NCI-H2227 treated with DMSO at 0.1 percent for 48 hours (cell line): Measurements from ENCODE around the gene ARSB.
A peak's percentile ranks its signal among the peaks of the same experiment; 100 is the strongest.

Experiments
- DNase-seq: peaks from one replicate; lab custom pipeline; 2025; lab: John Stamatoyannopoulos, UW

The ARSB gene

GRCh38 chr5:78985116-78985724 lies at the start of gene ARSB:
Gene ARSB (minus strand): TSS chr5:78985310. CDS start chr5:78985248, 62 bp downstream.
- peak; percentile 33 for DNase-seq

DNA sequence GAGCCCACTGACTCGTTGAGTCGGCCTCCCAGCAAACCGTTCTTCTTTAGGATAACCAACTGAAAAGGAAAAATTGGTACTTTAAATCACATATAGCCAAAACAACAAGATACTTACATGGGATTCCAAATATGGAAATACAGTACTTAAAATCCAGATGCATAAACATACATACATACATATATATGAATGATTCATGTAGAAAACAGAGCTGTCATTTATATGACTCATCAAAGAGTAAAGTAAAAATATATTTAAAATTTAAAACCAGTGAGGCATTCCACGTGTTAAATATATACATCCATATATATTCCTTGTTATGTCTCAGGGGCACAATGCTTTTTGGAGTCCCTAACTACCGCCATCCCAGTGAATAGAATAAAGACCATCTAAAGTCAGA lies 47.7 kb upstream of the ARSB start:
- no peak for DNase-seq

DNA sequence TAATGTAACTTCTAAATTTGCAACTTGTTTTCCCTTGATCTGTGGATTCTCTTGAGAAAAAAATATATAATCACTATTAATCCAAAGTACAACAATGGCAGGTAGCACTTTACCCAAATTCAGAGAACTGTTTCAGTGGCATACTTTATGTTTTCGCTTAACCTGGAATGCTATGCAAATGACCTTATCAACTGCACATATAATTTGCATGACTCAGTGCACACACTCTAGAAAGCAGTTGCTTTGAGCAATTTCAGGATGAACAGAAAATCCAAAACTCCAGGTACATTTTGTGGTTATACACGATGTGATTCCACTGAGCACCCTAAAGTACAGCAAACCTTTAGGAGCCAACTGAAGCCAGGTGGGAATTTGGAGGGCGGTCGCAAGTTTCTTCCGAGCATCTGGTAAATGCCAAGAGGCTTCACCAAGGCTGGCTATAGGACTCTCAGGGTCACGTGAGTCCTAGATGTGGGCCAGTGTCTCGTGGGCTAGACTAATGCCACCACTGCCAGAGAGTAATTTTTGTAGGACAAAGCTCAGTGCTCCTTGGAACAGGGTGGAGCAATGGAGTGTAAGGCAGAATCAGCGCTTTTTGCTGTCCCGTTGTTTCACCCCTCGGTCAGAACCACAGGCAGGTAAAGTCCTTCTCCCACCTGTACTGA lies 47.1 kb upstream of the ARSB start:
- no peak for DNase-seq

GRCh38 chr5:79031485-79031867 lies 46.4 kb upstream of the ARSB start:
- DNase-seq = no peak

DNA sequence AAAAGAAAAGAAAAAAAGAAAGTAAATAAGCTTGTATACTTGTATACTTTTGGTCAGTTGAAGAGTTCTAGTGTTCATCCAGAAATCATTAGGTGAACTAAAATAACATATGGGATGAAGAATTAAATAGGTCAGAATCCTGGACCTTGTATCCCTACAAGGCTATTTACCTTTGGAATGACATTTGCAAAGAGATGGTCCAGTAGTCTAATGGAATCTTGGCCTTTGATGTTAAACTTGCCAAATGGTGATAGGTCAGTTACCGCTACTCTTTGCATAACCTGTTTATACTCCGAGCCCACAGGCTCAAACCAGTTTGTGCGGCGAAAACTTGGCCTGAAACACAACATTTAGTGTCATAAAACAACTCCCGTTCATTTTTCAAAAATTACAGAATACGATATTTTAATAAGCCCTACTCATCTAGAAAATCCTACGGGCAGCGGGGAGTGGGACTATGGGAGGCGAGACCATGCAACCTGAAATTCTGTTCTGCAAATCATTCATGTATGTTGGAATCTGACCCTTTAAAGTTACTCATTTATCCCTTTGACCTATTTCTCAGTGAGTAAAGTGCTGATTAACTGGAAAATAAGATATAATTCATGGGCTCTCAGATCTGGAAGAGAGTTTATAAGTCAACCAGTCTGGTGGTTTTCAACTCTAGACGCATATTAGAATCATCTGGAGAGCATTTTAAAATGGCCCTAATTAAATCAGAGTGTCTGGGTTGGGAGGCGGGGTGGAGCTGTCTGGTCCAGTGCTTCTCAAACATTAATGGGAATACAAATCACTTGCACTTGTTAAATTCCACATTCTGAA lies 45.8 kb upstream of the ARSB start:
- DNase-seq = peak; percentile 0

DNA sequence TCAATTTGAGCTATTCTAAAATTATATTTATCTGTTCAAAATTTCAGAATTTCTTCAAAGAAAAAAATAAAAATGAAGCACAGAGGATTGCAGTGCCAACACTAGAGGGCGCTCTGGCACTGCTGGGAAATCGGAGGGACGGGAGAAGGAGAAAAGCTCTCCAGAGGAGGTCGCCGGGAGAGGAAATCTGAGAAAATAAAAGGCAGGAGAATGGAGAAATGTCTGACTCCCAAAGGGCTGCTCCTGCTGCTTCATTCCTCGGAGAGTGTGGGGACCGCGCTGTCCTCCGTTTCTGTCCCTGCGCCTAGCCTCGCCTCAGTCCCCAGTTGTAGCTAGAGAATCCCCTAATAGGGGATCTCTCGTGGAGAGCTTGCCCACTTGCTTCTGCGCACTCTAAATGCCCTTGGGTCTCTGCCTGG lies 40.0 kb upstream of the ARSB start:
- peak; percentile 65 for DNase-seq

DNA sequence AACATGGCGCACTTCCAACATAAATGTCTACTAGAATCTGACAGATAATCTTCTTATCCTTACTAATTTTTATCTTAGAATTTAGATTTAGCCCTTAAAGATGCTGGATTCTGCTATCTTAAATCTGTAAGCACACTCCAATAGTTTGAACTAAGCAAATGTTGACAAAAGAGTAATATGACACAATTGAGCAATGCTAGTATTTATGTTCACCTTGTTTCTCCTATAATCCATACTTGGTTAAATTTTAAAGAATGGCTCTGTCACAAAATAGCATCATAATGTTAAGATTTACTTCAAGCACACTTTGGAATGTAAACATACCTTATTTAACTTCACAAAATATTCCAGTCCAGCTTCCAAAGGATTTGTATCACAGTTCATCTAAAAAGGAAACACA lies 38.8 kb upstream of the ARSB start:
- no peak for DNase-seq

DNA sequence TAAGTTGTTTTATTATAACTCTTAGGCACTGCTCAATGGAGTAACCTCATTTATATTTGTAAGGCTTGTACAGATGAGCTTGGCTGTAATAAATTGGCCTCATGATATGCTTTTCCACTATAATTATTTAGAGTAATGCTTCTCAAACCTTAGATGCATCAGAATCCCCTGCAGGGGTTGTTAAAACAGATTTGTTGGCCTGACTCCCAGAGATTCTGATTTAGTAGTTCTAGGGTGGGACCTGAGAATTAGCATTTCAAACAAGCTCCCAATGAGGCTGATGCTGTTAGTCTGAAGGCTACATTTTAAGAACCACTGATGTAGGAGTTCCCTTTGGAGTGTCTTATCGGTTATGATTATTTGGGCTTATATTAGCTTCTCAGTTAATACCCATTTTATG lies 38.2 kb upstream of the ARSB start:
- peak; percentile 0 for DNase-seq

DNA sequence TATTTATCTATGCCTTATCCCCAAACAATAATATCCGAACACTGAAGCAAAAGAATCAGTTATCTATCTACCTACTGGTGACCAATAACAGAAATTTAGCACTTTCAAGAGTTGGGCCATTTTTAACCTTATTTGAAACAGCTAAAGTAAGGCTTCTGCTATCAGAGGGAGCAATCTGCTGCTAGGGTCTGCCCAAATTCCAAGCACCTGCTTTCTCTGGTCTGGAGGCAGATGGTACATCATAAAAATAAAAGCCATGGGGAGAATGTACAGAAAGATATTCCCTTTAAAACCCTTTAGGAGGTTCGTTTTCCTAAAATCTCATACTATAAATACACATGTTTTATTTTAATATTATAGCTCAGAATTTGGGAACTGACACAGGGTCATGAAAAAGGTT lies 37.7 kb upstream of the ARSB start:
- no peak for DNase-seq

DNA sequence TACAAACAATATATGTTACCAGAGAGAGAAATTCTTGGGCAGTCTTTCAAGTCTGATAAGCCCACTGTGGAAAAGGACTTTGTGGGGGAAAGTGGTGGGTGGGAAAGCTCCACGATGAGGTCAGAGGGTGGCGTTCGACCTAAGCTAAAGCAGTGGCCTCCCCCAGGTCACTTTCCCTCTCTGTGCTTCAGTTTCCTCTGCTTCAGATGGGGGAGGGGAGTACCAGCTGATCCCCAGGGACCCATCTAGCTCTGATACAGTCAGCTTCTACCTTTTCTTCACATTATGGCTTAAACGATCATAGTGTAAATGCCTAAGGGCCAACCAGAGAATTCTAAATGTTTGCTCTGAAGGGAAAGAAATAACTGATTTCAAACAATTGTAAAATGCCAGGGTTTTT lies 36.6 kb upstream of the ARSB start:
- DNase-seq = no peak

DNA sequence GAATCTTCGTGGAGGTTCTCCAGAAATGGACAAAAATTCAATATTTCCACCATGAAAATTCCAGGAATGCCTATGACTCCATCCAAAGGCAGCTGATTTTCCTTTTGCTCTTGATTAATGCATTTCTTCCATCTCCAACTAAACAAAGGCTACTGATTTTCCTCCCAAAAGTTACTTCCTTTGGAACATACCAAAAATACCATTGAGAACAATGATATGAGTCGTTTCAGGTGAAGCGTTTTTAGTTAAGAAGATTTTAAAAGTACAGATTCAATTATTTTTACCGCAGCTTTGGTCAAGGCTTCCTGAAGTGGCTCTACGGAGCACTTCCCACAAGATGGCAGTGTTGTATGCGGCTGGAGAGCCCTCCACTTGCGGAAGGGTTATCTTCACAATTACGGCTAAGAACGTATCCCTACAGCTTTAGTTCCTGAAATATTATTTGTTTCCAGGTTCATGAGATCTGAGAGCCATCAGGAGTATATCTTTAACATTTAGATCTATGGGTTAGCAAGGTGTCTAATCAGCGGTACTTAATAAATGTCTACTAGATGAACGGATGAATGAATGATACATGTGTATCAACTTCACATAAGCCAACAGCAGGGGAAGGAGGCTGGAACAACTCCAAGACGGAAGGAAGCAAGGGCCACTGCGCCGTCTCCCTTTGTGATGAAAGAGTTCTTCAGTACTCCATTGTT lies 35.9 kb upstream of the ARSB start:
- peak; percentile 63 for DNase-seq

DNA sequence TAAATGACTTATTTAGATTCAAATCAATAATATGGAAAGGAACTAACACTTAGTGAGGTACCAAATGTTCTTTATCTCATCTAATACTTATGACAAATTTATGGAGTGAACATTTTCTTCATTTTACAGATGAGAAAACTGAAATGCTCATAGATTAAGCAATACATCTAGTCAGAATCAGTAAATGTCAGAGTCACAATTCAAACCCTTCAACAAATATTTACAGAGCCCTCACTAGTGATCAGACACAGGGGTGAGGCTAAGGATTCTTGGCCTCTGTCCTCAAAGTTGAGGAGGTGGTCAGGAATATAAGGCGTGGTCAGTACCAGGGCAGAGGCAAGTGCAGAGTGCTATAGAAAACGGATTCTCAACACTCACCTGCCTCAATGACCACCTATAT lies 29.5 kb upstream of the ARSB start:
- DNase-seq = no peak

DNA sequence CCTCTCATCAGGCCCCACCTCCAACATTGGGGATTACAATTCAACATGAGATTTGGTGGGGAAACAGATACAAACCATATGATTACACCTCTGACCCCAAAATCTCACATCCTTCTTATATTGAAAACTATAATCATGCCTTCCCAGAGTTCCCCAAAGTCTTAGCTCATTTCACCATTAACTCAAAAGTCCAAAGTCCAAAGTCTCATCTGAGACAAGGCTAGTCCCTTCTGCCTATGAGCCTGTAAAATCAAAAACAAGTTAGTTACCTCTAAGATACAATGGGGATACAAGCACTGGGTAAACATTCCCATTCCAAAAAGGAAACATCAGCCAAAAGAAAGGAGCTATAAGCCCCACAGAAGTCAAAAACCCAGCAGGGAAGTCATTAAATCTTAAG lies 26.8 kb upstream of the ARSB start:
- no peak for DNase-seq

- DNase-seq = no peak
Observed at GRCh38 chr5:79011219-79011836, 26.2 kb upstream of the ARSB start.

DNA sequence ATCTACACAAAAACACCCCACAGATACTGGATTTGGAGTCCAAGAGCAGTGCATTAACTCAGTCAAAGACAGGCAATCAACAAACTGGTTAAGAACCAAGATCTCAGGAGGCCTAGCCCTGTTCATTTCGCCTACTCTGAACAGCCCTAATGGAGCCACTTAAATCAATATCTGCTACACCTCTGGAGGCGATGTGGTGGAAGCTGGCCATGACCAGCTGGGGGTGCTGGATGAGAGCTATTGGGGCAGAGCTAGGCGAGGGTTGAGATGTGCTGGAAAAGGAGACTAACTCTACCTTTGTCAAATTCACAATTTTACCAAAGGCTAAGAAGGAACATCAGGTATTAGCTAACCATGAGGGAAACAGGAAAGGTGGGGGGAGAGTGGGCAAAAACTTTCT lies 23.3 kb upstream of the ARSB start:
- no peak for DNase-seq

DNA sequence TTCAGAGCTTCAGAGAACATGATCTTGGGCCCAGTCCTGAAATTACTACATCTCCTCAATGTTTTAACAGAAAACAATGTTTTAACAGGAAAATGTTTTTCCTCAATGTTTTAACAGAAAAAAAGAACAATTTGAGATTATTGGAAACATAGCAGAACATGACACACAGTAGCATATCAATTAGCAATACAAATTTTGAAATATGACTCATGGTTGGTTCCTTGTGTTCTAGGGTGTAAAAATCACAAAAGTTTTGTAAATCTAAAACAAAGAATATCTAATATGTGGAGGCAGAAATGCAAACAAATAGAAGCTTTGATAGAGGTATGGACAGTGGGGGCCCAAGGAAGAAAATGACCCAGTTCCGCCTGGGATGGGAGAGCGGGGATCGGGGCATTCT lies 22.8 kb upstream of the ARSB start:
- no peak for DNase-seq

- no peak for DNase-seq
Observed at GRCh38 chr5:79005936-79006631, 21.0 kb upstream of the ARSB start.

DNA sequence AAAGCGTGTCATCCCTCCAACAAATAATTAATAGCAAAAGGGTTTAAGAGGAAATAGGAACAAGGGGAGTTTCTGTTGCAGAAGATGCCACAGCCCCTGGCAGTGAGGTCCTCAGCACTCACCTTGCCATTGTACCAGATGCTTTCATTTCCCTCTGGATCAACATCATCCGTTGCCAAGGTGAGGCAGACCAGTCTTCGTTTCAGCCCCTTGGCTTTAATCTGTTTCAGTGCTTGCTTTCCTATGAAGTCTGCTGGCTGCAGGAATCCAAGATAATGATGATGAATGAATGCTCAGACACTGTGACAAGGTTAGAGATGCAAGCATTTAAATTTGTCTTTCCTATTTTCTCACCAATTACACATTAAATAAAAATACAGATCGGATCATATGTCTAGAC lies 20.0 kb upstream of the ARSB start:
- no peak for DNase-seq

DNA sequence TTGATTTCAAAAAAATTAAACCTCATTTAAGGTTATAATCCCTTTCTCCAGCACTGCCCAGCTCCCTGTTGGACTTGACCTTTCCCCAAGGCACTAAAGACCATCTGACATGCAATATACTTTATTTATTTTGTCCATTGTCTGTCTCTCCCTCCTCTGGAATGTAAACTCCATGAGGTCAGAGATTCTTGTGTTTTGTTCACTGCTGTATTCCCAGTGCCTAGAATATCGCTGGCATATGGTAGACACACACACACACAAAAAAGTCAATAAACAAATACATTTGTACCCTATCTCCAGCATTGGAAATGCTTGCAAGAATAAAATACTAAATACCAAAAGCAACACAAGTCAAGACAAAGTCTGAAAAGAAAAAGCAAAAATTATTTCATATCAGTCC lies 17.3 kb upstream of the ARSB start:
- DNase-seq = no peak

GRCh38 chr5:79001471-79001870 lies 16.4 kb upstream of the ARSB start:
- DNase-seq = no peak

GRCh38 chr5:78997090-78997489 lies 12.0 kb upstream of the ARSB start:
- DNase-seq = no peak
